Aorta (tissue), 5 donors: ENCODE data around the gene RGCC. TPM values are rescaled to one million over a fixed set of nuclear protein-coding genes. Genes with fewer than 3 reads are reported as not detected.
"Not testable (repeated sequence)": the region's sequence is repeated elsewhere in the genome, so short reads cannot be mapped to it uniquely, and the experiment has no call there.

Experiments used
- ATAC-seq: fragments of 200-7000 bp; cut with Tn5 transposase; one replicate; pipeline ENCODE4 v1.9.1; 2022; ENCODE audit warnings: moderate library complexity; ENCODE audit not compliant: low FRiP score
- DNase-seq, 2 donors: peaks; one replicate each; pipeline ENCODE4 v3.0.0-alpha.2; 2020
- H3K27ac ChIP-seq, 2 donors: one replicate each; pipeline ENCODE4 v1.5.1; 2013; ENCODE audit warnings: low read length in 2 of 2, mild to moderate bottlenecking in 2 of 2, moderate library complexity in 2 of 2, control low read depth in 1 of 2, inconsistent platforms in 1 of 2, low read depth in 1 of 2
- H3K27me3 ChIP-seq, 2 donors: one replicate each; pipeline ENCODE4 v1.6.1; 2013; ENCODE audit warnings: control low read depth in 1 of 2, low read length in 1 of 2, mild to moderate bottlenecking in 1 of 2, moderate library complexity in 1 of 2; ENCODE audit not compliant: insufficient read depth in 2 of 2, control insufficient read depth in 1 of 2
- H3K36me3 ChIP-seq, 2 donors: one replicate each; pipeline ENCODE4 v1.6.1; 2013; ENCODE audit warnings: control low read depth in 1 of 2, low read length in 1 of 2, mild to moderate bottlenecking in 1 of 2; ENCODE audit not compliant: insufficient read depth in 2 of 2, control insufficient read depth in 1 of 2
- H3K4me1 ChIP-seq, 2 donors: one replicate each; pipeline ENCODE4 v1.6.1; 2013; ENCODE audit warnings: low read length in 2 of 2, control low read depth in 1 of 2, mild to moderate bottlenecking in 1 of 2, moderate library complexity in 1 of 2; ENCODE audit not compliant: insufficient read depth in 2 of 2, control insufficient read depth in 1 of 2
- H3K4me3 ChIP-seq, 2 donors: one replicate each; pipeline ENCODE4 v1.5.1; 2013; ENCODE audit warnings: low read length in 2 of 2, control low read depth in 1 of 2, mild to moderate bottlenecking in 1 of 2
- H3K9me3 ChIP-seq: one replicate; pipeline ENCODE4 v1.6.1; 2013; ENCODE audit warnings: mild to moderate bottlenecking, low read length; ENCODE audit not compliant: control insufficient read depth
- WGBS, 2 donors: extraction: QIAGEN DNeasy Blood & Tissue Kit; methylation state at CpG; one replicate each; pipeline ENCODE4 v1.1.7; 2013; 5-methylcytosine and 5-hydroxymethylcytosine counted together
- intact Hi-C, 2 donors: fragments of 100-400 bp; cut with DNase I; formaldehyde crosslinking; loops; one replicate each; pipeline versions ENCODE4 v1.14.2 to v1.15.0; 2022
- polyA plus RNA-seq, 2 donors: library from polyadenylated mRNA; stranded (reverse); fragments of 200-250 nt; gene quantifications; one replicate each; pipeline ENCODE4 v1.2.3, GENCODE V29; 2013
- total RNA-seq, 2 donors: library from RNA; stranded (reverse); fragmentation: NEBNext Ultra II Directional; extraction: Animal tissue kit (Norgen Biotek cat#: 25700); gene quantifications; one replicate each; pipeline ENCODE4 v1.2.1, GENCODE V29; 2021
- donor health status: healthy with polysubstance abuse.
- donor health status: Bipolar disorder and iron deficiency.
- donor health status: DM: no; HTN: no; CAD: no.
- donor health status: DM: no; HTN: no; CAD: no.
- donor health status: DM: yes; HTN: yes; CAD: no.

RGCC gene
- total and polyA plus RNA-seq, 4 donors: 10.3 to 66.2 (median 22.7) TPM

DNA sequence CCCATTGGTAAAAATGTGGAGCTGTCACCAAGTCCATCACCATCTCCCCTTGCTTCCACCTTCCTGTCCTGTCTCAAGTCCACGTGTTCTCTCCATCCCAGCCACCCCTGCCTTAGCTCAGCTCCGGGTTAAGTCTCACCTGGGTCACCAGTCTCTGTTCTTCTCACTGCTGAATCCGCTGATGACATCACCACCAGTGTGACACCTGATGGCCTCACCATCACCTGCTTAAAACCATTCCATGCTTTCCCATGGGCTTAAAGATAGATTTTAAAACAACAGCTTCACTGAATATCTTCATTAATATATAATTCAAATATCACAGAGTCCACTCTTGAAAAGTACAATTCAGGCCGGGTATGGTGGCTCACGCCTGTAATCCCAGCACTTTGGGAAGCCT is 42.1 kb downstream of the RGCC start:
- ATAC-seq: no peak
- 89 to 90% methylated on average over 5 of the region's 5 CpGs for WGBS, 2 donors

GRCh38 chr13:41500511-41500910 is 43.2 kb downstream of the RGCC start:
- Histone ChIP-seq H3K27ac (no peak overlapping the region), H3K27me3 (no peaks in the 10 kb centered on the region), H3K4me3 (no peak overlapping the region), H3K4me1 (peaks cover 0 to 6% of the 10 kb centered on the region in 2 donors), H3K9me3 (no peaks in the 10 kb centered on the region), H3K36me3 (no peaks in the 10 kb centered on the region)
- intact Hi-C loops: no loop called here
- ATAC-seq: no peak
- WGBS, 2 donors: 95 to 97% methylated on average over 5 of the region's 5 CpGs
- DNase-seq: no peak

More for the DNA sequence above, 42.1 kb downstream of the RGCC start:
- H3K27ac ChIP-seq: no peak overlapping the region
- H3K36me3 ChIP-seq: no peaks in the 10 kb centered on the region
- DNase-seq: no peak
- H3K4me1 ChIP-seq: peaks cover 0 to 6% of the 10 kb centered on the region in 2 donors
- H3K27me3 ChIP-seq: no peaks in the 10 kb centered on the region
- no peak overlapping the region for H3K4me3 ChIP-seq
- intact Hi-C loops: loop anchor here in 1 of 2 donors (10.0 kb wide), 1 partner anchor 145 kb away; no protein-coding TSS in a partner anchor
- H3K9me3 ChIP-seq: no peaks in the 10 kb centered on the region

DNA sequence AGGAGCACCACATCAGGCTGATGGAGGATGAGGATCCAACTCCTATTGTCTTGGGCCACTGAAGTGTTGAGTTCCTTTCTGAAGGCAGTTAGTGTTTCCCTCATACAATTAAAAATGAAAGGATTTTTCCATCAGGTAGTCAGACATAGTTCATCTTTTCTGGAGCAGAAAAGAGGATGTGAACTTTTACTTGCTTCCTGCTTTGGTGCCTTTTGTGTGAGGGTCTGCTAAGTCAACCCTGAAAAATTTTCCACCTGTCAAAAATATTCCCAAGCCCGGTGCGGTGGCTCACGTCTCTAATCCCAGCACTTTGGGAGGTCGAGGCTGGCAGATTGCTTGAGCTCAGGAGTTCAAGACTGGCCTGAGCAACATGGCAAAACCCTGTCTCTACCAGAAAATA is 43.9 kb downstream of the RGCC start:
- DNase-seq (no peak), ATAC-seq (no peak)
- WGBS, 2 donors: 88 to 95% methylated on average over 4 of the region's 4 CpGs
- H3K9me3 ChIP-seq: no peaks in the 10 kb centered on the region
- H3K36me3 ChIP-seq: no peaks in the 10 kb centered on the region
- H3K27ac ChIP-seq: no peak overlapping the region
- H3K27me3 ChIP-seq: no peaks in the 10 kb centered on the region
- intact Hi-C loops: no loop called here
- no peak overlapping the region for H3K4me3 ChIP-seq
- peaks cover 0 to 6% of the 10 kb centered on the region in 2 donors for H3K4me1 ChIP-seq

DNA sequence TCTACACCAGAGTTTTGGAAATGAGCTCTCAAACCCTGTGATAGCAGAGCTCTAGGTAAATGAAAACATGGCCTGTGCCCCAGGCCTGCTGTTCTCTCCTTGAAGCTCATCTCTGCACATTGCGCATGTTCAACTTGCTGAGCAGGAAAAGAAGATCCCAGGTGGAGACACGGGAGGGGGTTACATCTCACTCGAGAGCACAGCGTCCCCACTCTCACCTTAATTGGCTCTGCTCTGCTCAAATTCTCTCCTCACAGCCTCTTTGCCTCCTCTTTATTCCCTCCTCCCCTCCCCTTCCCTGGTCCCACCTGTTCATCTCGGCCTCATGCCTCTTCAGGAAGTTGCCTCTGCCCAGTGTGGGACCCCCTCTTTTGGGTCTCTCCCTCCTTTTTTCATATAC is 44.7 kb downstream of the RGCC start:
- WGBS, 2 donors: 83 to 90% methylated on average over 5 of the region's 5 CpGs
- Histone ChIP-seq H3K9me3 (no peaks in the 10 kb centered on the region), H3K27ac (no peak overlapping the region), H3K36me3 (no peaks in the 10 kb centered on the region), H3K27me3 (no peaks in the 10 kb centered on the region), H3K4me3 (no peak overlapping the region), H3K4me1 (peaks cover 0 to 2% of the 10 kb centered on the region in 2 donors)
- DNase-seq (no peak), ATAC-seq (no peak)
- intact Hi-C loops: no loop called here

GRCh38 chr13:41502673-41503072 is 45.3 kb downstream of the RGCC start:
- DNase-seq (no peak), ATAC-seq (no peak)
- Histone ChIP-seq H3K9me3 (no peaks in the 10 kb centered on the region), H3K4me3 (no peak overlapping the region), H3K4me1 (peaks cover 0 to 2% of the 10 kb centered on the region in 2 donors), H3K27ac (no peak overlapping the region), H3K36me3 (no peaks in the 10 kb centered on the region), H3K27me3 (no peaks in the 10 kb centered on the region)
- intact Hi-C loops: no loop called here
- 91 to 93% methylated on average over 9 of the region's 9 CpGs for WGBS, 2 donors

DNA sequence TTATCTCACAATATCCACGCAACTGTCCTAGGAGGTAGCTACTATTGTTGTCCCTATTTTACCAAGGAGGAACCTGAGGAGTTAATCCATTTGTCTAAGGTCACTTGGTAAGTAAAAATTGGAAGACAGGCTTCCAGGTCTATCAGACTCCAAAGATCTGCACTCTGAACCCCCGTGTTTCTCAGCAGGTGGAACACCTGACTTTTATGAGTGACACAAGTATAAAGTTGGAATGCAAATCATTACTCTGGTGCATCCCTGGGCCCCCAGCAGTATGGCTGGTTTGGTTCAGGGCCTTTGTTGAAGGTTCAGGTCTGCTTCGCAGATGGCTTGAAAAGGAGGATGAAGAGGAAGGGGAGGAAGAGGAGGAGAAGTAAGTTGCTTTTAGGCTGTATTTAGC is 46.0 kb downstream of the RGCC start:
- no peak overlapping the region for H3K4me3 ChIP-seq
- H3K4me1 ChIP-seq: peaks cover 0 to 2% of the 10 kb centered on the region in 2 donors
- DNase-seq: no peak
- intact Hi-C loops: no loop called here
- H3K27me3 ChIP-seq: no peaks in the 10 kb centered on the region
- H3K27ac ChIP-seq: no peak overlapping the region
- 93 to 94% methylated on average over 3 of the region's 3 CpGs for WGBS, 2 donors
- H3K36me3 ChIP-seq: no peaks in the 10 kb centered on the region
- no peak for ATAC-seq
- no peaks in the 10 kb centered on the region for H3K9me3 ChIP-seq

DNA sequence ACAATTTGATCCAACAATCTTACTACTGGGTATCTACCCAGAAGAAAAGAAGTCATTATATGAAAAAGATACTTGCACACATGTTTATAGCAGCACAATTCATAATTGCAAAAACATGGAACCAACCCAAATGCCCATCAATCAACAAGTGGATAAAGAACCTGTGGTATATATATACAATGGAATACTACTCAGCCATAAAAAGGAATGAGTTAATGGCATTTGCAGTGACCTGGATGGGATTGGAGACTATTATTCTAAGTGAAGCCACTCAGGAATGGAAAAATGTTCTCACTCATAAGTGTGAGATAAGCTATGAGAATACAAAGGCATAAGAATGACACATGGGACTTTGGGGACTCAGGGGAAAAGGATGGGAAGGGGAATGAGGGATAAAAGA is 47.3 kb downstream of the RGCC start:
- intact Hi-C loops, H3K27ac ChIP-seq: not testable (repeated sequence)

GRCh38 chr13:41505209-41505835 is 48.0 kb downstream of the RGCC start:
- intact Hi-C loops: no loop called here
- H3K4me3 ChIP-seq: no peak overlapping the region
- DNase-seq (no peak), ATAC-seq (no peak)
- H3K36me3 ChIP-seq: no peaks in the 10 kb centered on the region
- no peaks in the 10 kb centered on the region for H3K27me3 ChIP-seq
- 71 to 77% methylated on average over 2 of the region's 2 CpGs for WGBS, 2 donors
- H3K27ac ChIP-seq: no peak overlapping the region
- no peaks in the 10 kb centered on the region for H3K9me3 ChIP-seq
- no peaks in the 10 kb centered on the region for H3K4me1 ChIP-seq

More for the DNA sequence above, 47.3 kb downstream of the RGCC start:
- H3K36me3 ChIP-seq, H3K4me3 ChIP-seq, H3K4me1 ChIP-seq, H3K9me3 ChIP-seq, ATAC-seq, H3K27me3 ChIP-seq, DNase-seq: not testable (repeated sequence)

DNA sequence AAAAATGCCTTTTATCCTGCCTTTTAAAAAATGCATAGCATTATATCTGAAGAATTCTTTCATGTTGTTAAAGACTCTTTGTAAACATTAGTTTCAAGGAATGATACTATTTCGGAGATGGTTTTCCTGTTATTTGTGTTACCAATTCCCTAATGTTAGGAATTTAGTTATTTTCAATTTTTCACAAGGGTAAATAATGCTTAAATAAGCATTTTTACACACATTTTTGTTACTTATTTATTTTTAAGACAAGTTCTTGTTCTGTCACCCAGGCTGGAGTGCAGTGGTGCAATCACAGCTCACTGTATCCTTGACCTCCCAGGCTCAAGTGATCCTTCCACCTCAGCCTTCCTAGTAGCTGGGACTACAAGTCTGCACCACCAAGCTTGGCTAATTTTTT is 49.0 kb downstream of the RGCC start:
- ATAC-seq: no peak
- no peak for DNase-seq
- no peaks in the 10 kb centered on the region for H3K27me3 ChIP-seq
- no peak overlapping the region for H3K4me3 ChIP-seq
- intact Hi-C loops: no loop called here
- WGBS, 2 donors: 86 to 89% methylated on average over 1 of the region's 1 CpG
- no peaks in the 10 kb centered on the region for H3K36me3 ChIP-seq
- no peaks in the 10 kb centered on the region for H3K9me3 ChIP-seq
- H3K4me1 ChIP-seq: no peaks in the 10 kb centered on the region
- H3K27ac ChIP-seq: no peak overlapping the region
